GM20000 (cell line): ENCODE data around the gene GAPDHS.

Experiments used
- DNase-seq: peaks from one replicate; pipeline ENCODE4 v3.0.0; 2012; ENCODE audit warnings: low spot score
- TF ChIP-seq, protein P1 (sequence below): IDR thresholded peaks from 2 replicates; pipeline ENCODE4 v1.5.1; 2012; ENCODE audit warnings: mild to moderate bottlenecking, control low read depth; ENCODE audit errors: extremely low read depth, missing control alignments

The GAPDHS gene

DNA sequence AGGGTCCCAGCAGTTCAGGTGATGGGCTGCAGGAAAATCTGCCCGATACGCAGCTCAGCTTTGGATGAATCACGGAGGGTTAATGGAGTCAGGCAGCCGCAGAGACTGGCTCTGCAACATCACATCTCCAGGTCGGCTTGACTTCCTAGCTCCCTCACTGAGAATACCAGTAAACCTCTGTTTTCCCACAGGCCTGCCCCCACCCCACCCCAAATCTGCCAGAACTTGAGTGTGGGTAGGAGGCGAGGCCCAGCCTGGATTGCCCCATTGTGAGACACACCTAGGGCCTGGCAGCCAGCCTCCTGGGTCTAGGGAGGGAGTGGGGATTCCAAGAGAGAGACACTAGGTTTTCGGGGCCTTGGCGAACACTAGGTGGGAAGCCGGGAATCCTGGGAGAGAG lies 39.3 kb upstream of the GAPDHS start:
- TF ChIP-seq, protein P1, sequence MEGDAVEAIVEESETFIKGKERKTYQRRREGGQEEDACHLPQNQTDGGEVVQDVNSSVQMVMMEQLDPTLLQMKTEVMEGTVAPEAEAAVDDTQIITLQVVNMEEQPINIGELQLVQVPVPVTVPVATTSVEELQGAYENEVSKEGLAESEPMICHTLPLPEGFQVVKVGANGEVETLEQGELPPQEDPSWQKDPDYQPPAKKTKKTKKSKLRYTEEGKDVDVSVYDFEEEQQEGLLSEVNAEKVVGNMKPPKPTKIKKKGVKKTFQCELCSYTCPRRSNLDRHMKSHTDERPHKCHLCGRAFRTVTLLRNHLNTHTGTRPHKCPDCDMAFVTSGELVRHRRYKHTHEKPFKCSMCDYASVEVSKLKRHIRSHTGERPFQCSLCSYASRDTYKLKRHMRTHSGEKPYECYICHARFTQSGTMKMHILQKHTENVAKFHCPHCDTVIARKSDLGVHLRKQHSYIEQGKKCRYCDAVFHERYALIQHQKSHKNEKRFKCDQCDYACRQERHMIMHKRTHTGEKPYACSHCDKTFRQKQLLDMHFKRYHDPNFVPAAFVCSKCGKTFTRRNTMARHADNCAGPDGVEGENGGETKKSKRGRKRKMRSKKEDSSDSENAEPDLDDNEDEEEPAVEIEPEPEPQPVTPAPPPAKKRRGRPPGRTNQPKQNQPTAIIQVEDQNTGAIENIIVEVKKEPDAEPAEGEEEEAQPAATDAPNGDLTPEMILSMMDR, result no peak

DNA sequence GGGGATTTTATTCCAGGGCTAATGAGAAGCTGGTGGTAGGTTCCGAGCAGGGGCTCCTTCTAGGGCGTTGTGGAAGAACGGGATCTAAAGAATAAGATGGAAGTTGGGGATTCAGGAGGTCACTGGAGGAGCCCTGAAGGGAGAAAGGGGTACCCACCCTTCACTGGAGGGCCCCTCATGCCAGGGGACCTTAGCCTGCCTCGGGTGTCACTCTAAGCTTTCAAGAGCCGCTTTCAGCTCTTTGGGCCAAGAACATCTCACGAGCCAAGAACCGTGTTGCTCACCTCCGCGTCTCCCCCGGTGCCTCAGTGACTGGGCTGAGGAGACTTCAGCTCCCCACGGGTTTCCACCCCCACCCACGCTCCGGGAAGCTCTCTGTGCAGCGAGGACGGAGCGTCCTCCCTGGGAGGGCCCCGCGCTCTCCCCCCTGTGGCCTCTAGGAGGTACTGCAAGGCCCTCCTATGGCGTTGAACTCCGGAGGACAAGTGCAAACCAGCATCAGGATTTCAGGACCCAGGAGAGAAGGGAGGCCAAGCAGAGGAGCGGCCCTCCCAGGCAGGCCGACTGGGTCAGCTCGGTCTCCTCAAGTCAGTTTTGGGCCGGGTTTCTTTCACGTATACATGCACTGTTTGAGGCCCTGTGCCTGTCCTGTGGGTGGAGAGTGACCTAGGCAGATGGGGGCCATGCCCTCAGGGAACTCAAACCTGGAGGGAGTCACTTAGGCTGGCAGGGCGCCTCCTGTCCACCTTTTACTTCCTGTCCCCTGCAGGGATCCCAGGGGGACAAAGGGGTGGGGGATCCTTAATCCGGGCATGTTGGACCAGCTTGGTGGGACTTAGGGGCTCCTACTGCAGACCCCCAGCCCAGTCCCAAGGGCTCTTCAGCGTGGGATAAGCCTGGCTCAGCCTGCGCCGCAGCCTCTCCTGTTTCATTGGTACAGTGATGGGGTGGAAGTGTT lies 37.9 kb upstream of the GAPDHS start:
- TF ChIP-seq, protein P1, result peak; percentile 93
- peak; percentile 85 for DNase-seq

More for the DNA sequence above, 39.3 kb upstream of the GAPDHS start:
- no peak for DNase-seq

DNA sequence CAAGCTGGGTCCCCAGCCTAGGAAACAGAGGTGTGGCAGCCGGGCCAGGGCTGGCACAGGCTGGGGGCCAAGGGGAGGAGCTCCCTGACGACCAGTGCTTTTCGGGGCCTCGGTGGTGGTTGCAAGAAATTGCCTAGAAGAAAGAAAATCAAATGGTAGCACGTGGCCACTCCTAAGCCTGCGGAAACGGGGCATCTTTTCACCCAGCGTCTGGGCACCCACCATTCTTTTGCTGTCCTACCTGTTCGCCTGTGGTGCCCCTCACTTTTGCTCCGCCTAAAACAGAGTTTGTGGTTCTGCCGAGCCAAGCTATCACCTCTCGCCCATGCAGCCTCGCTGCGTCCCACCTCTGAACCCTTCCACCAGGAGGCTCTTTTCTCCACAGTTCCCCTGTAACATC lies 35.9 kb upstream of the GAPDHS start:
- no peak for DNase-seq
- TF ChIP-seq, protein P1, result no peak

DNA sequence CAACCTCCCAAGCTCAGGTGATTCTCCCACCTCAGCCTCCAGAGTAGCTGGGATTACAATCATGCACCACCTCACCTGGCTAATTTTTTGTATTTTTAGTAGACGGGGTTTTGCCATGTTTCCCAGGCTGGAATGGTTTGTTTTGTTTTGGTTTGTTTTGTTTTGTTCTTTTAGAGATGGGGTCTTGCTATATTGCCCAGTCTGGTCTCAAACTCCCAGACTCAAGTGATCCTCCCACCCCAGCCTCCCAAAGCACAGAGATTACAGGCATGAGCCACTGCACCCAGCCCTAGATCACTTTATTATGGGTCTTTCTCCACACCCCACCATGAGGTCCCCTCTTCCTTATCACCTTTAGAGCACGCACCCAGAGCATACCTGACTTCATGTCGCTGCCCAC lies 35.0 kb upstream of the GAPDHS start:
- DNase-seq, result no peak
- TF ChIP-seq, protein P1, result no peak

DNA sequence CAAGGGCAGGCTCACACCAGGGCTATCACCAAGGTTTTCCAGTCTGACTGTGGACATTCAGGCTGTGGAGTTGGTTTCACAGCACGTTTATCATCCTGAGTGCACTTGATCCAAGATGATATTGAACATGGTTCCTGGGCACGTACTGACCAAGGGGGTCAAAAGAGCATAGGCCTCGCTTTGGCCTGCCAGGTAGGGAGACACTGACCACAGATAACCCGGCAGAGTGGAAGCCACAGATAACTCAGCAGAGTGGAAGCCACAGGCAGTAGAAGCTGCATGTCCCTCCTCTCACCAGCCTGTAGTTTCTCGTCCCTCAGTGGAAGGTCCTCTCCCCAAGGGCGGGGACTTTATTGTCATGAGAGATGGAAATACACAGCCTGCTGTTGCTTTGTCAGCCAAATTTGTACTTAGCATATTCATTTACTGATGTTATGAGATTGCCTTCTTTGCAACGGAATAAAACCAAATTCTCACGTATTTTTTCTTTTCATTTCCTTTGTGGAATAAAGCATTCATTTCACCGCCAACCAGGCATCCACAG lies 34.2 kb upstream of the GAPDHS start:
- no peak for DNase-seq
- TF ChIP-seq, protein P1, result no peak

DNA sequence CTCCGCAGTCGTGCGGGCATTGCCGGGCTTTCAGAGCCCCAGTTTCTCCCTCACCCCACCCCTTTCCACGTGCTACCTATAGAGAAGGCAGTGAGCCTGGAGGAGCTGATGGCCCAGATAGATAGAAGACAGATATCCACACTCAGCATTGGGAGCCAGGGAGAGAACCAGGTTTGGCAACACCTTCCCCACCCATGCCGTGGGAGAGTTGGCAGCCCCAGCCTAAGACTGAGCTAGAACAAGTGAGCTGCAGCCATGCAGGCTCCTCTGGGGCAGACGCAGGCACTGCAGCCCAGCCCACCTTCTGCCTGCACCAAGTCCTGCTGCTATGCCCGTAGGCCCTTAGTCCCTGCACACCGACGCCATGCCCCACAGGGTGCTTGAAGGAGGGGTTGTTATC lies 32.6 kb upstream of the GAPDHS start:
- TF ChIP-seq, protein P1, result no peak
- no peak for DNase-seq

DNA sequence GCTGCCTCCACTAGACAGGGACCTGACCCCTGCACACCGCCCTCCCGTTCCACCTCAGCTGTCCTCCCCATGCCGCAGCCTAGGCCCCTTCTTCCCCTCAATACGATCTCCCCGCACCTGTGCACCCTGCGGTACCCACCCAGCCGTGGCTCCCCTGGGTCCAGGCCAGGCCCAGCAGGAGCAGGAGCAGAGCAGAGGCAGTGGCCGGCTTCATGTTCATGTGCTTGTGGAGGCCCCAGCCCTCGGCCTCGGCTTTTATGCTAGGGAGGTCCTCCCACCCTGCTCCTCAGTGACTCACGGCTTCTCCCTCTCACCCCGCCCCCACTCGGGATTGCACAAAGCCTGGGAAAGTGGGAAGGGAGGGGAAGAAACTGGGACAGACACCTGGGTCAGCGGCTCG lies 31.6 kb upstream of the GAPDHS start:
- TF ChIP-seq, protein P1, result no peak
- DNase-seq, result no peak
